ENCODE results near the gene NEAT1.

Gene NEAT1

DNA sequence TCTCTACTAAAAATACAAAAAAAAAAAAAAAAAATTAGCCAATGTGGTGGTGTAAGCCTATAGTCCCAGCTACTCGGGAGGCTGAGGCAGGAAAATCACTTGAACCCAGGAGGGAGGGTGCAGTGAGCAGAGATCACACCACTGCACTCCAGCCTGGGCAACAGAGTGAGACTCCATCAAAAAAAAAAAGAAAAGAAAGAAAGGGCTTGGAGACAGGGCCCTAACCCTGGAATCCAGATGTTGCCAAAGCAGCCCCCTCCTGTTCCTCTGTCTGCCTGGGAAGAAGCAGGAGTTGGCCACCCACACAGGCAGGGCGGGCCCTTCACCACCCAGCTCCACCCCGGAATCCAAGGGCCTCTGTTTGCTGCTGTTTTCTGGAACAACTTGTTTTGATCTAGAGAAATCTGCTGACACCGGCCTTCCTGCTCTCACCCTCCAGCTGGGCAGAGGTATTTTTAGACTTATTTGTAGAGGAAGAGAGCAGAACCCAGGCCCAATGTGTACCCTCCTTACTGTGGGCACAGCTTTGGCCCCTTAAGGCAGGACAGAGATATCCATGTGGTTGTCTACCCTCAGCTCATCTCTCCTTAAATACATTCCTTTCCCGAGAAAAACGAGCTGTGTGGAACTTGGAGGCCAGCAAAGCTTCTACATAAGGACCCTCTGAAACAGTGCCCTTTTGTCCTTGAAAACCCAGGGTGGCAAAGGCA is 2.7 kb upstream of the NEAT1 start:
- peaks cover 39% of the 10 kb centered on the region for H3K4me1 ChIP-seq (ENCODE audit: insufficient read depth, insufficient read length)
- no peak for DNase-seq (ENCODE audit: low read depth, low spot score)
- H3K4me3 ChIP-seq (ENCODE audit: insufficient read length, low read depth), result no peak overlapping the region
- no peaks in the 10 kb centered on the region for H3K27me3 ChIP-seq (ENCODE audit: insufficient read depth, insufficient read length)
- H3K9me3 ChIP-seq (ENCODE audit: insufficient read depth, low read length), result no peaks in the 10 kb centered on the region
- peak overlapping the region; percentile 90 for H3K9ac ChIP-seq (ENCODE audit: insufficient read length, low read depth)
- TF ChIP-seq YY1 (IDR thresholded peaks at IDR 0.05; ENCODE audit: insufficient read depth, insufficient read length), result no peak
- no peak for TF ChIP-seq SUZ12 (IDR thresholded peaks at IDR 0.05; ENCODE audit: extremely low read depth, insufficient read depth, insufficient read length)
- no peak for TF ChIP-seq ZNF274 (IDR thresholded peaks at IDR 0.05; ENCODE audit: low read depth, low read length)
- H3K36me3 ChIP-seq (ENCODE audit: insufficient read depth, insufficient read length, low read length), result peaks cover 19% of the 10 kb centered on the region

DNA sequence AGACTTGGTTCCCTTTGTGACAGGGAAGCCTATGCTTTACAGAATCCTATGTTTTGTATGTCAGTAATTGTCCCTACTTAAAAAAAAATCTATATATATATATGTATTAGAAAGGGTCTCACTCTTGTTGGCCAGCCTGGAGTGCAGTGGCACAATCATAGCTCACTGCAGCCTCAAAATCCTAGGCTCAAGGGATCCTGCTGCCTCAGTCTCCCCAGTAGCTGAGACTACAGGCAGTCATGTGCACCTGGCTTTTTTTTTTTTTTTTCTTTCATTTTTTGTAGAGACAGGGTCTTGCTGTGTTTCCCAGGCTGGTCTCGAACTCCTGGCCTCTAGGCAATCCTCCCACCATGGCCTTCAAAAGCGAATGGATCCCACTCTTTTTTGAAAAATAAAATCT is 2.1 kb upstream of the NEAT1 start:
- Histone ChIP-seq H3K36me3 (ENCODE audit: insufficient read depth, insufficient read length, low read length) (peaks cover 24% of the 10 kb centered on the region), H3K9me3 (ENCODE audit: insufficient read depth, low read length) (no peaks in the 10 kb centered on the region), H3K27me3 (ENCODE audit: insufficient read depth, insufficient read length) (no peaks in the 10 kb centered on the region), H3K4me3 (ENCODE audit: insufficient read length, low read depth) (no peak overlapping the region), H3K9ac (ENCODE audit: insufficient read length, low read depth) (peak overlapping the region; percentile 14), H3K4me1 (ENCODE audit: insufficient read depth, insufficient read length) (peaks cover 37% of the 10 kb centered on the region)
- DNase-seq (ENCODE audit: low read depth, low spot score), result no peak
- no peak for TF ChIP-seq ZNF274 (IDR thresholded peaks at IDR 0.05; ENCODE audit: low read depth, low read length)
- no peak for TF ChIP-seq SUZ12 (IDR thresholded peaks at IDR 0.05; ENCODE audit: extremely low read depth, insufficient read depth, insufficient read length)
- TF ChIP-seq YY1 (IDR thresholded peaks at IDR 0.05; ENCODE audit: insufficient read depth, insufficient read length), result no peak

DNA sequence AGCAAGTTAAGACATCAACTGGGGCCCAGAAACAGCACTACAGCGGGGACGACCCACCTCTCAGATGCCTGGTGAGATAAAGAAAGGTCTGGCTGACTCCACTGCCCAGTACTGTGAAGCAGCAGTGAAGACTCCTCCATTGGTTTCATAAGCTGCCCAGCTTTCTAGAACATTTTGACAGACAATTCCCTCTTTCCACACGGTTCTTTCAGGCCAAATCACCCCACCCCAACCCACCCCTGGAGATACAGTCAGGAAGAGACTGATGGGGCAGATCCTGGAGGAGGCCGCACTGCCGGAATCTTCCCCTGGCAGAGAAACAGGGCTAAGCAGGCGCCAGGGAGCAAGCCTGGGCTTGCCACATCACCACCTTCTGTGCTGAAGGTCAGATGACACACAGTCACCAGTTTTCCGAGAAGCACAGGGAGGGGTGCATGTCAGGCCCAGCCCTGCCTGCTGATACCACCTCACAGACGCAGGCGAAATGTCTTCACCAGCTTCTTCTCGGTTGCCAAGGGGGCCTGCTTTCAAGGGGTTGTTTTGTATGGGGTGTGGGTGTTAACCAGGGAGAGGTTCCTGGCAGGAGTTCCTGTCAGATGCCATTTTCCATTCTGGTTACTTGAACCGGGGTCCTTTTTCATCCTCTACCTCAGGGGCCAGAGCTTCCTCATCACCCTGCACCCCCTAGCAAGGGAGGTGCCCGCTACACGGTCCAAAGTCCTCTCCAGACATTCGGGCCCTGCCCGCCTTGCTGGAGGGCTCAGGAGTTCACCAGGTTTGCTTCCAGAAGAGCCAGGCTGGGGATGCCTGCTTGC is 1.4 kb upstream of the NEAT1 start:
- peak overlapping the region; percentile 31 for H3K4me3 ChIP-seq (ENCODE audit: insufficient read length, low read depth)
- peaks cover 24% of the 10 kb centered on the region for H3K36me3 ChIP-seq (ENCODE audit: insufficient read depth, insufficient read length, low read length)
- H3K9me3 ChIP-seq (ENCODE audit: insufficient read depth, low read length), result no peaks in the 10 kb centered on the region
- H3K4me1 ChIP-seq (ENCODE audit: insufficient read depth, insufficient read length), result peaks cover 30% of the 10 kb centered on the region
- TF ChIP-seq SUZ12 (IDR thresholded peaks at IDR 0.05; ENCODE audit: extremely low read depth, insufficient read depth, insufficient read length) (no peak), ZNF274 (IDR thresholded peaks at IDR 0.05; ENCODE audit: low read depth, low read length) (no peak), YY1 (IDR thresholded peaks at IDR 0.05; ENCODE audit: insufficient read depth, insufficient read length) (no peak)
- H3K9ac ChIP-seq (ENCODE audit: insufficient read length, low read depth), result peak overlapping the region; percentile 91
- DNase-seq (ENCODE audit: low read depth, low spot score), result no peak
- no peaks in the 10 kb centered on the region for H3K27me3 ChIP-seq (ENCODE audit: insufficient read depth, insufficient read length)

DNA sequence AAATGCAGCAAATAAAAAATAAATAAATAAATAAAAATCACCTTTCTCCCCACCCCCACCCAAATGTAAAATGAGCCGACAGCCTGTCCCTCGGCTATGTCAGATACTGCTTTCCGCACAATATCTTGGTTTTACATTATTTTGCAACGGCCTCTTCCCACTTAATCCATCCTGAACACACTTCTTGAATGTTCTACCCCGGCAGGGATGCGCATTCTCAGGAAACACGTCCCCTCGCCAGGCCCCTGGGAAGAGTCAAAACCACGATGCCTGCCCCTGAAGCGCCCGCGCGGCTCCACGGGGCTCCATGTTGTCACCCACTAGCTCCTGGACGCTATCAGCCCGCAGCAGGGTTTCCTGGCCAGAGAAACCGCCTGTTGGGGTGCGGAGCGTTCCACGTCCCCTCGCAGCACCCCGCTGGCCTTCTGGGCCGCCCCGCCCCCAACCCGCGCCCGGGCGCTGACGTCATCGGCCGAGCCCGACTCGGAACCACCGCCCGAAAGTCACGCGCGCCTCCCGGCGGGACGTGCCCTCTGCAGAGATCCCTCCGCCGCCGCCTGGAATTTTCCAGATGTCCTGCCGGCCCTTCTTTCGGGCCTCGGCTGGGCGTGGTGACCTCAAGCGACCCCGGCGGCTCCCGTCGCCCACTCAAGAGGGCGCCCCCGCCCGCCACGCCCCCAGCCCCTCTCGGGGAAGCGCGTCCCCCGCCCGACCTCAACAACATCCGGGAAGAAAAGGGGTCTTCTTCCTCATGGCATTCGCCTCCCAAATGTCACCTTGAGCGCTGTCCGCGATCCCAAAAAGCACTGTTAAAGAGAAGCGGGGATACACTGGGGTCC is 585 bp upstream of the NEAT1 start:
- DNase-seq (ENCODE audit: low read depth, low spot score), result peak; percentile 89
- Histone ChIP-seq H3K27me3 (ENCODE audit: insufficient read depth, insufficient read length) (no peaks in the 10 kb centered on the region), H3K4me3 (ENCODE audit: insufficient read length, low read depth) (peak overlapping the region; percentile 90), H3K36me3 (ENCODE audit: insufficient read depth, insufficient read length, low read length) (peaks cover 31% of the 10 kb centered on the region), H3K9ac (ENCODE audit: insufficient read length, low read depth) (peak overlapping the region; percentile 98), H3K9me3 (ENCODE audit: insufficient read depth, low read length) (no peaks in the 10 kb centered on the region), H3K4me1 (ENCODE audit: insufficient read depth, insufficient read length) (peaks cover 24% of the 10 kb centered on the region)
- TF ChIP-seq YY1 (IDR thresholded peaks at IDR 0.05; ENCODE audit: insufficient read depth, insufficient read length) (no peak), ZNF274 (IDR thresholded peaks at IDR 0.05; ENCODE audit: low read depth, low read length) (no peak), SUZ12 (IDR thresholded peaks at IDR 0.05; ENCODE audit: extremely low read depth, insufficient read depth, insufficient read length) (no peak)

DNA sequence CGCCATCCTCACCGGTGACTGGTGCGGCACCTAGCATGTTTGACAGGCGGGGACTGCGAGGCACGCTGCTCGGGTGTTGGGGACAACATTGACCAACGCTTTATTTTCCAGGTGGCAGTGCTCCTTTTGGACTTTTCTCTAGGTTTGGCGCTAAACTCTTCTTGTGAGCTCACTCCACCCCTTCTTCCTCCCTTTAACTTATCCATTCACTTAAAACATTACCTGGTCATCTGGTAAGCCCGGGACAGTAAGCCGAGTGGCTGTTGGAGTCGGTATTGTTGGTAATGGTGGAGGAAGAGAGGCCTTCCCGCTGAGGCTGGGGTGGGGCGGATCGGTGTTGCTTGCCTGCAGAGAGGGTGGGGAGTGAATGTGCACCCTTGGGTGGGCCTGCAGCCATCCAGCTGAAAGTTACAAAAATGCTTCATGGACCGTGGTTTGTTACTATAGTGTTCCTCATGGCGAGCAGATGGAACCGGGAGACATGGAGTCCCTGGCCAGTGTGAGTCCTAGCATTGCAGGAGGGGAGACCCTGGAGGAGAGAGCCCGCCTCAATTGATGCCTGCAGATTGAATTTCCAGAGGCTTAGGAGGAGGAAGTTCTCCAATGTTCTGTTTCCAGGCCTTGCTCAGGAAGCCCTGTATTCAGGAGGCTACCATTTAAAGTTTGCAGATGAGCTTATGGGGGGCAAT is 1.1 kb downstream of the NEAT1 start:
- peaks cover 36% of the 10 kb centered on the region for H3K36me3 ChIP-seq (ENCODE audit: insufficient read depth, insufficient read length, low read length)
- DNase-seq (ENCODE audit: low read depth, low spot score), result no peak
- H3K9me3 ChIP-seq (ENCODE audit: insufficient read depth, low read length), result no peaks in the 10 kb centered on the region
- peaks cover 11% of the 10 kb centered on the region for H3K4me1 ChIP-seq (ENCODE audit: insufficient read depth, insufficient read length)
- H3K27me3 ChIP-seq (ENCODE audit: insufficient read depth, insufficient read length), result no peaks in the 10 kb centered on the region
- H3K9ac ChIP-seq (ENCODE audit: insufficient read length, low read depth), result peak overlapping the region; percentile 98
- H3K4me3 ChIP-seq (ENCODE audit: insufficient read length, low read depth), result peak overlapping the region; percentile 90
- no peak for TF ChIP-seq ZNF274 (IDR thresholded peaks at IDR 0.05; ENCODE audit: low read depth, low read length)
- TF ChIP-seq YY1 (IDR thresholded peaks at IDR 0.05; ENCODE audit: insufficient read depth, insufficient read length), result no peak
- TF ChIP-seq SUZ12 (IDR thresholded peaks at IDR 0.05; ENCODE audit: extremely low read depth, insufficient read depth, insufficient read length), result no peak

DNA sequence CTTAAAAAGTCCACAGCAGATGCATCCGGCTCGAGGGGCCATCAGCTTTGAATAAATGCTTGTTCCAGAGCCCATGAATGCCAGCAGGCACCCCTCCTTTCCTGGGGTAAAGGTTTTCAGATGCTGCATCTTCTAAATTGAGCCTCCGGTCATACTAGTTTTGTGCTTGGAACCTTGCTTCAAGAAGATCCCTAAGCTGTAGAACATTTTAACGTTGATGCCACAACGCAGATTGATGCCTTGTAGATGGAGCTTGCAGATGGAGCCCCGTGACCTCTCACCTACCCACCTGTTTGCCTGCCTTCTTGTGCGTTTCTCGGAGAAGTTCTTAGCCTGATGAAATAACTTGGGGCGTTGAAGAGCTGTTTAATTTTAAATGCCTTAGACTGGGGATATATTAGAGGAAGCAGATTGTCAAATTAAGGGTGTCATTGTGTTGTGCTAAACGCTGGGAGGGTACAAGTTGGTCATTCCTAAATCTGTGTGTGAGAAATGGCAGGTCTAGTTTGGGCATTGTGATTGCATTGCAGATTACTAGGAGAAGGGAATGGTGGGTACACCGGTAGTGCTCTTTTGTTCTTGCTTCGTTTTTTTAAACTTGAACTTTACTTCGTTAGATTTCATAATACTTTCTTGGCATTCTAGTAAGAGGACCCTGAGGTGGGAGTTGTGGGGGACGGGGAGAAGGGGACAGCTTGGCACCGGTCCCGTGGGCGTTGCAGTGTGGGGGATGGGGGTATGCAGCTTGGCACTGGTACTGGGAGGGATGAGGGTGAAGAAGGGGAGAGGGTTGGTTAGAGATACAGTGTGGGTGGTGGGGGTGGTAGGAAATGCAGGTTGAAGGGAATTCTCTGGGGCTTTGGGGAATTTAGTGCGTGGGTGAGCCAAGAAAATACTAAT is 1.9 kb downstream of the NEAT1 start:
- Histone ChIP-seq H3K36me3 (ENCODE audit: insufficient read depth, insufficient read length, low read length) (peaks cover 36% of the 10 kb centered on the region), H3K9me3 (ENCODE audit: insufficient read depth, low read length) (no peaks in the 10 kb centered on the region), H3K4me3 (ENCODE audit: insufficient read length, low read depth) (peak overlapping the region; percentile 90), H3K9ac (ENCODE audit: insufficient read length, low read depth) (peak overlapping the region; percentile 98), H3K4me1 (ENCODE audit: insufficient read depth, insufficient read length) (peaks cover 7% of the 10 kb centered on the region), H3K27me3 (ENCODE audit: insufficient read depth, insufficient read length) (no peaks in the 10 kb centered on the region)
- TF ChIP-seq SUZ12 (IDR thresholded peaks at IDR 0.05; ENCODE audit: extremely low read depth, insufficient read depth, insufficient read length) (no peak), YY1 (IDR thresholded peaks at IDR 0.05; ENCODE audit: insufficient read depth, insufficient read length) (no peak), ZNF274 (IDR thresholded peaks at IDR 0.05; ENCODE audit: low read depth, low read length) (no peak)
- no peak for DNase-seq (ENCODE audit: low read depth, low spot score)
